Calu3 (cell line): ENCODE measurements around the gene ZIK1. TPM values are rescaled to one million over a fixed set of nuclear protein-coding genes. Genes with fewer than 3 reads are reported as not detected.

ENCODE experiments used
- BruUV-seq: library from RNA; stranded (reverse); fragments of 400-500 nt; replicated peaks from 2 replicates; lab custom pipeline; 2021; lab: Mats Ljungman, UMichigan
- CTCF ChIA-PET: fragments of 300-600 bp; sonication (Branson Sonifier 250); formaldehyde crosslinking; loops from one replicate; lab custom pipeline; 2022; ENCODE audit warnings: antibody characterized with exemption; lab: Charles Lee
- DNase-seq: peaks from one replicate; pipeline ENCODE4 v3.0.0; 2022
- H3K27ac Mint-ChIP-seq: one replicate; pipeline ENCODE4 v1.8.0; 2022; ENCODE audit warnings: mixed read lengths; ENCODE audit not compliant: unreplicated experiment
- H3K27me3 Mint-ChIP-seq: one replicate; pipeline ENCODE4 v1.8.0; 2022; ENCODE audit warnings: mixed read lengths; ENCODE audit not compliant: unreplicated experiment
- H3K36me3 Mint-ChIP-seq: one replicate; pipeline ENCODE4 v1.8.0; 2022; ENCODE audit warnings: mild to moderate bottlenecking, moderate library complexity, mixed read lengths; ENCODE audit not compliant: insufficient read depth, unreplicated experiment
- H3K4me1 Mint-ChIP-seq: one replicate; pipeline ENCODE4 v1.8.0; 2022; ENCODE audit warnings: mild to moderate bottlenecking, low read depth, mixed read lengths; ENCODE audit not compliant: unreplicated experiment
- H3K4me3 Mint-ChIP-seq: one replicate; pipeline ENCODE4 v1.8.0; 2022; ENCODE audit warnings: mild to moderate bottlenecking, low read depth, moderate library complexity, mixed read lengths; ENCODE audit not compliant: unreplicated experiment
- H3K9me3 Mint-ChIP-seq: one replicate; pipeline ENCODE4 v1.8.0; 2022; ENCODE audit warnings: low read depth, mixed read lengths; ENCODE audit not compliant: unreplicated experiment
- CTCF ChIP-seq: fragments of 200-600 bp; IDR thresholded peaks from one replicate; pipeline ENCODE4 v1.8.0; 2022; ENCODE audit warnings: antibody characterized with exemption; ENCODE audit not compliant: unreplicated experiment
- intact Hi-C: fragments of 100-400 bp; cut with micrococcal nuclease; formaldehyde crosslinking; loops from one replicate; pipeline ENCODE4 v1.10.0; 2022; ENCODE audit not compliant: unreplicated experiment
- total RNA-seq: library from RNA; stranded (reverse); gene quantifications from 2 replicates; pipeline ENCODE4 v1.2.3, GENCODE V29; 2022

The ZIK1 gene
- total RNA-seq, 1 experiment from 2014 or later: not detected

- Mint-ChIP-seq H3K4me1 (no peaks in the 10 kb centered on the region), H3K27ac (no peak overlapping the region), H3K4me3 (no peak overlapping the region), H3K9me3 (peaks cover 33% of the 10 kb centered on the region), H3K27me3 (no peaks in the 10 kb centered on the region), H3K36me3 (peaks cover 18% of the 10 kb centered on the region)
- no TSS peak for BruUV-seq
- CTCF ChIA-PET: no interaction called here
- DNase-seq: no peak
- TF ChIP-seq CTCF: no peak
- intact Hi-C loops: no loop called here
These were observed 57.8 kb downstream of the ZIK1 start for GRCh38 chr19:57641715-57642234.

GRCh38 chr19:57642396-57643046 is 58.6 kb downstream of the ZIK1 start:
- Mint-ChIP-seq H3K27ac (no peak overlapping the region), H3K9me3 (peaks cover 30% of the 10 kb centered on the region), H3K4me1 (no peaks in the 10 kb centered on the region), H3K36me3 (peaks cover 14% of the 10 kb centered on the region), H3K27me3 (no peaks in the 10 kb centered on the region), H3K4me3 (no peak overlapping the region)
- CTCF ChIA-PET: no interaction called here
- intact Hi-C loops: no loop called here
- no TSS peak for BruUV-seq
- no peak for DNase-seq
- TF ChIP-seq CTCF: no peak

Other genes starting within 250 kb of the ZIK1 start
- gene ZNF304, start 232.9 kb upstream of the ZIK1 start, total RNA-seq: 6.2 and 6.5 TPM in 2 replicates
- gene TRAPPC2B, start 220.6 kb upstream of the ZIK1 start, total RNA-seq: 11.7 and 16.3 TPM in 2 replicates
- gene ZNF547, start 220.6 kb upstream of the ZIK1 start, total RNA-seq: 7.2 and 7.7 TPM in 2 replicates
- gene ZNF548, start 194.3 kb upstream of the ZIK1 start, total RNA-seq: 20.3 and 23.0 TPM in 2 replicates
- gene ZNF17, start 173.0 kb upstream of the ZIK1 start, total RNA-seq: 14.7 and 15.8 TPM in 2 replicates
- gene ZNF749, start 148.8 kb upstream of the ZIK1 start, total RNA-seq: 20.4 and 20.8 TPM in 2 replicates
- gene VN1R1, start 127.0 kb upstream of the ZIK1 start, total RNA-seq: 1.0 and 2.0 TPM in 2 replicates
- 11.4 and 15.6 TPM in 2 replicates for gene ZNF772, start 106.6 kb upstream of the ZIK1 start, total RNA-seq
- 17.9 and 19.6 TPM in 2 replicates for gene ZNF419, start 96.4 kb upstream of the ZIK1 start, total RNA-seq
- gene ZNF773, start 84.2 kb upstream of the ZIK1 start, total RNA-seq: 13.4 and 17.2 TPM in 2 replicates
- gene ZNF549, start 56.8 kb upstream of the ZIK1 start, total RNA-seq: 6.4 and 7.1 TPM in 2 replicates
- 18.6 and 22.4 TPM in 2 replicates for gene ZNF550, start 24.3 kb upstream of the ZIK1 start, total RNA-seq
- gene ZNF416, start 5.2 kb upstream of the ZIK1 start, total RNA-seq: 6.1 and 6.6 TPM in 2 replicates
- 8.2 and 10.4 TPM in 2 replicates for gene ZNF530, start 15.7 kb downstream of the ZIK1 start, total RNA-seq
- 11.4 and 13.2 TPM in 2 replicates for gene ZNF134, start 30.1 kb downstream of the ZIK1 start, total RNA-seq
- gene ZNF211, start 49.0 kb downstream of the ZIK1 start, total RNA-seq: 10.2 and 11.0 TPM in 2 replicates
- not detected in 2 replicates for gene ZSCAN4, start 84.8 kb downstream of the ZIK1 start, total RNA-seq
- 14.7 and 17.0 TPM in 2 replicates for gene ZNF551, start 97.8 kb downstream of the ZIK1 start, total RNA-seq
- not detected in 2 replicates for gene ZNF154, start 125.1 kb downstream of the ZIK1 start, total RNA-seq
- gene ZNF671, start 143.5 kb downstream of the ZIK1 start, total RNA-seq: 1.8 and 2.1 TPM in 2 replicates
- gene ZNF776, start 162.7 kb downstream of the ZIK1 start, total RNA-seq: 19.7 and 21.6 TPM in 2 replicates
- 18.9 and 22.9 TPM in 2 replicates for gene ZNF586, start 185.5 kb downstream of the ZIK1 start, total RNA-seq
- gene ZNF552, start 230.8 kb downstream of the ZIK1 start, total RNA-seq: 24.0 and 24.8 TPM in 2 replicates
- 31.1 and 31.6 TPM in 2 replicates for gene ZNF587B, start 246.2 kb downstream of the ZIK1 start, total RNA-seq